Activated CD4-positive, alpha-beta T cell treated with anti-CD3 and anti-CD28 coated beads for 4 hours (primary cell): Measurements from ENCODE around the gene NOTCH2.
"Not testable (repeated sequence)": the region's sequence is repeated elsewhere in the genome, so short reads cannot be mapped to it uniquely, and the experiment has no call there.

Experiments
- DNase-seq, 2 donors: peaks; one replicate each; pipeline ENCODE4 v3.0.0-alpha.2; 2020

Gene NOTCH2

DNA sequence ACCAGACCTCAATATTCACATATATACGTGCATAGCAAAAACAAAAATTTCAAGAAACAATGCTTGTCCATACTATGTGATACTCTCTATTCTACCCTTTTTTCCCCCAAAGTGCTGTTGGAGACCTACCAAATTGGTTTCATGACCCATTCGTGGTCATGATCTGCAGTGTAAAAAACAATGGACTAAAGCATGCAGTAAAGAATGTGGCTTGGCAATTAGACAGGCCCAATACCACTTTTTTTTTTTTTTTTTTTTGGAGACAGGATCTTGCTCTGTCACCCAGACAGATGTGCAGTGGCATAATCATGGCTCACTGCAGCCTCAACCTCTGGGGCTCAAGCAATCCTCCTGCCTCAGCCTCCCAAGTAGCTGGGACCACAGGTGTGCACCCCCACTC is 21.3 kb downstream of the NOTCH2 start:
- DNase-seq = not testable (repeated sequence)

DNA sequence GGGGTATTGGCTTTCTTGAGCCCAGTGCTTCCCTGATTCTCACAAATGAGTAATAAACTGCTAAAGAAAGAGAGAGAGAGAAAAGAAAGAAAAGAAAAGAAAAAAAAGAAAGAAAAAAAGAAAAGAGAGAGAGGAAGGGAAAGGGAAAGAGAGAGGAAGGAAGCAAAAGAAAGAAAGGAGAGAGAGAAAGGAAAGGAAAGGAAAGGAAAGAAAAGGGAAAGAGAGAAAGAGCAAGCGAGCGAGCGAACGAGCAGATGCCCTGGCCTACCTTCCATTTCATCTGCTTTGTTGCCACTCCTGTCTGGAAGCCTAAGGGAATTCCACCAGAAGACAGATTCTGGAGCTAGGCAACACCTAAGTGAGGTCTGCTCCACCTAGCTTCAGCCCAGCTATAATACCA is 27.7 kb downstream of the NOTCH2 start:
- DNase-seq = not testable (repeated sequence)

DNA sequence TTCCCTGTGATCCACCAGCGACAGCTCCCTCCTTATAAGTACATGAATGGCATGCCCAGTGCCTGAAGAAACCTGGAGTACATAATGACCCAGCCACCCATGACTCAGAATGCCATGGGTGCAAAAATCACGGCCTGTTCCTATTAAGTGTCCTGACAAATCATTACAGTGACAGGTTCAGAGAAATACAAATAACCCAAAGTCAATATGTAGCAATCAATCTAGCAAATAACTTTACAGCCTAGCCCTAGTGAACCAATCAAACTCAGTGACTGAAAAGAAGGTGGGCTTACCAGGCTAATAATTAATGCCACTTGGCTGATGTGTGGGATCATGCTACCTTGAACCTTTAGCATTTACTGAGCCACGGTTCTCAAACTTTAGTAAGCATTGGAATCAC is 37.2 kb downstream of the NOTCH2 start:
- not testable (repeated sequence) for DNase-seq

DNA sequence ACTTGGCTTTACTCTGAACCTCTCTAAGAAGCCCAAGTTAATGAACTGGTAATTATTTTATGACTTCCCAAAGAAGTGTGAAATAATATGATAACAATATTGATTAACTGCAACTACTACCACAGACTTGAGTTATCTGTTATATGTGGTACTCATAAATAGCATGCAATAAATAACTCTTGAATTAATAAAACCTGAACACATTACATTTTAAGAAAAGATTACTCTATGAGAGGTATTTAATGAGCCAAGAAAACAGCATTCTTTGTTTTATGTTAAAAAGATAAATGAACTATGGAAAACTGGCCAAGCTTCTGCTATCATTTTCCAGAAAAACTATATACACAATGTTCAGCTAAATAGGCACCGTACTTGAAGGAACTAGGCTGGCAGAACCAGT is 45.7 kb downstream of the NOTCH2 start:
- not testable (repeated sequence) for DNase-seq

- not testable (repeated sequence) for DNase-seq
These were observed 54.5 kb downstream of the NOTCH2 start for GRCh38 chr1:120014978-120015377.

GRCh38 chr1:120008320-120008719 is 61.1 kb downstream of the NOTCH2 start:
- DNase-seq = not testable (repeated sequence)

- not testable (repeated sequence) for DNase-seq
These were observed 61.6 kb downstream of the NOTCH2 start for GRCh38 chr1:120007850-120008249.

DNA sequence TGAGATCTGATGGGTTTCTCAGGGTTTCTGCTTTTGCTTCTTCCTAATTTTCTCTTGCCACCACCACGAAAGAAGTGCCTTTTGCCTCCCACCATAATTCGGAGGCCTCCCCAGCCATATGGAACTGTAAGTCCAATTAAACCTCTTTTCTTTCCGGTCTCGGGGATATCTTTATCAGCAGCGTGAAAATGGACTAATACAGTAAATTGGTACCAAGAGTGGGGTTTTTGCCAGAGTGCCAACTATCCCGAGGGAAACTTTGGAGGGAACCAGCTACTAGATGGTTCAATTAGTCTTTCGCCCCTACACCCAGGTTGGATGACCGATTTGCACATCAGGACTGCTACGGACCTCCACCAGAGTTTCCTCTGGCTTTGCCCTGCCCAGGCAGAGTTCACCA is 68.4 kb downstream of the NOTCH2 start:
- DNase-seq = not testable (repeated sequence)

DNA sequence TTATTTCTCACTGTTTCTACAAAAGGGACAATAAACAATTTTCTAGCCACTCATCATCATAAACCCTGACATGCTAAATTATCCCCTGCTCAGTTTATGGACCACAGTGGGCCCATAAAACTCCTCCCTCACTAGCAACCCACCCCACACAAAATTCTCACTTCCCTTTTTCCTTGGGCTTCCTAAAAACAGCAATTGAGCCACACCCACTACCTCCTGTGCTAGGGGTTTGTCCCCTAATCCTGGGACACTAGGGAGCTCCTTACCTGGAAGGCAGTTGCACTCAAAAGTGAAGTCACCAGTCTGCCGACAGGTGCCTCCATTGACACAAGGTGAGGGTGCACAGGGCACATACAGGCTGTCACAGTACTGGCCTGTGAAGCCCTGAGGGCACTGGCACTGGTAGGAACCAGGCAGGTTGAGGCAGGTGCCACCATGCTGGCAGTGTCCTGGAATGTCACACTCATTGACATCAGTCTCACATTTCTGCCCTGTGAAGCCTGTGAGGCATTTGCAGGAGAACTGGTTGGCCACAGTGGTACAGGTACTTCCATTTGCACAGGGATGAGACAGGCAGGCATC is 72.6 kb downstream of the NOTCH2 start:
- DNase-seq = not testable (repeated sequence)

DNA sequence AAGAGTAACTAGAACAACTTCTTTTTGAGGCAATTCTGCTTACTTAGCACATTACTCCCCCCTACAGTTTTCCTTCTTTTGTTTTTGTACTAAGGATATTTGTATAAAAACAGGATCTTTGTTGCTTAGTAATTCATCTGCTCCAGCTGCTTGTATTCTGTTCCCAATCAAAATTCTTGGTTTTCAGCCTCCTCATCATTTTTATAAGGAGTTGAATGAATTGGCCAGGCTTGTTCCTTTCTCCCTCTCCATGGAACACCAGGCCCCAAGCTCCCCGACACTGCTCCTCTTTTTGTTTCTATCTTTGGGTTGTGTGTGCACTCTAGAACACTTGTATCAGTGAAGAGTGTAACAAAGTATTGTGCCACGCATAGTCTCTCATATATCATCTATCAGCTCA is 73.5 kb downstream of the NOTCH2 start:
- not testable (repeated sequence) for DNase-seq

- DNase-seq = no peak
These were observed 81.0 kb downstream of the NOTCH2 start for GRCh38 chr1:119988306-119989062.

- no peak for DNase-seq
These were observed 81.8 kb downstream of the NOTCH2 start for GRCh38 chr1:119987686-119988085.

DNA sequence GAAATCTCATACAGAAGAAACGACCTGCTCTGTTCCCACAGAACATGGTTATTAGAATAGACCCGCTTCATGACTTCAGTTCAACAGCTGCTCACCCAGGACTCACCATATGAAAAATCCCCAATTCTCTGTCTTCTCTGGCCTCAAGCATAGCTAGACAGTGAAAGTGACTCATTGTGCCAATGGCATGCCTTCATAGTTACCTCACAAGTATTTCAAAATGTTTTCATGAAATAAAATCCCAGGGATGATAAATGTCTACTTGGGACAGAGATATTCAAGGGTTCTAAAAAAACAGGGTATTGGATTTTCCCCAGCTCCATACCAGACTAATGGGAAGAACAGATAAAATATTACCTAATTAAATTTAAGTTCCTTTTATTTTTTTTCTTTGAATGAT is 82.3 kb downstream of the NOTCH2 start:
- no peak for DNase-seq

- DNase-seq = no peak
These were observed 83.4 kb downstream of the NOTCH2 start for GRCh38 chr1:119986007-119986497.

- DNase-seq = no peak
These were observed 84.7 kb downstream of the NOTCH2 start for GRCh38 chr1:119984771-119985170.

DNA sequence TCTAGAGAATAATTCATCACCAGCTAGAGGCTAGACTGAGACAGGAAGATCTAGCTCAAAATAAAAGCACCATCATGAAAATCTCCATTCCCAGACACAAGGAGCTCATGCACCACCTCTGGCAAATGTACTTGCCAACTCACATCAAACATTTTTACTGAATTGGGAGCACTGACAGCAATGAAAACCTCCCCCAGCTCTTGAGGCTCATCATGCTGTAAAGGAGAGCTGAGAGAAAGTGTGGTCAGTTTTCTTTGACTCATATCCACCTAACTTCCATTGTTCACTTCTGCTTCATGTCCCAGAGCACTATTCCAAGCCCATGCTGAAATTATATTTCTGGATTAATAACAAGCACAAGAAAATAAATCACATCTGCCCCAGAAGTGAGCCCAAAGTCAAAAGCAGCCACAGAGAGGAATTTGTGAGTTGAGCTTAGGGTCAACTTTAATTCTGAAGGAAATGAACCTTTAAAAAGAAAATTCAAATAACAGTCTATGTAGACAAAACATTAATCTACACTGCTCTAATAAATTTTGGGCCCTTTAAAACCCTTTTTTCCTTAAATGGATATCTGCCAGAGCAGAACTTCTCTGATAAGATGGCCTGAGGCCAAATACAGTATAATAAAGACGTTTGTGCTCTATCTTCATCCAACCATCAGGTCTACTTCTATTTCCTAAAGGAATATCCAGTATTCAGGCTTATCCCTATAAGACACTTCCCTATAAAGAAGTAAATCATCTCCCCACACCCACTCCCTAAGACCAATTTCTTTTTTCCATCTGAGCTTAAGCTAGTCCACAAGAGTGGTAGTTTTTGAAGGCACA is 87.3 kb downstream of the NOTCH2 start:
- no peak for DNase-seq

- DNase-seq = no peak
These were observed 88.0 kb downstream of the NOTCH2 start for GRCh38 chr1:119981496-119981895.

DNA sequence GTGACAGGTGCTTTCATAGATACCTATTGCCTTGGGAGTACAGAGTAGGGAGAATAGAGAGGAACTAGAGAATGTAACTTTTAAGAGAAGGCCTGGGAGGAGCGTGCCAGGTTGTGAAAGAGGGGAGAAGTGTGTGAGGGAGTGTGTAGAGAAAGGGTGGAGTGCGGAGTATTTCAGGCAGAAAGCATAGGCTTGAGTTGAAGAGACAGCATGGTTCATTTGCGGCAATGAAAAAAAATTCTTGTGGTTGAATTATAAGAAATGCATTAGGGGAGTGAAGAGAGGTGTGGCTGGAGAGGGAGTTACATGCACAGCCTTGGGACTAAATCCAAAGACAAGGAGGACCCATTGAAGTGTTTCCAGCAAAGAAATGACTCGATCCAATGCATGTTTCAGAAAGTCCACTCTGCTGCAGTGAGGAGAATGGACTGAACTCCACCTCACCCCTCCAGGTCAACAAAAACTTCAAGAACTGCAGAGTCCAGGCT is 91.4 kb downstream of the NOTCH2 start:
- no peak for DNase-seq

DNA sequence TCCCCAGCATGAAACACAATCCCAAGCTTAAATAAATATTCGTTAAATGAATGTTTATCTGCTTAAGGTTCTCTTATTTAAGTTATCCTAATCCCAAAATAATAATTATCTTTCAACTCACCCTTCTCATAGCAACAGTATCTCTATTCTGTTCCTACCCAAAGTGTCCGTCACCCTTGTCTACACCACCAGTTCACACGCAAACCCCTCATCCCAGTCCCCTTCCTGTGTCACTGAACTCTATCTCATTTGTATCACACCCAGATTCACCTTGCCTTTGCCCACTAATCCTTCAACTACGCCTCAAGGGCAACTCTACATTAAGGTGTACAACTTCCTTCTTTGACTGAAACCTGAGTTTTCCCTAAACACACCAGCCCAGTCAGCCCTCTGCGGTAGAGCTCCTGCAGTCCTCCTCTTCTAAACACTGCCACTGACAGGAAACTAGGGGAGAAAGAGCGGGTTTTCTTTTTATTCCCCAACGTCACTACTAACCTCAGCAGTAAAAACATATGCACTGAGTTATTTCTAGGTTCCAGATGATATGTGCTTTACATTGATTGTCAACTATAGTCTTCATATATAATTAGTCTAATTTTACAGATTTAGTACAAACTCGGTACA is 92.2 kb downstream of the NOTCH2 start:
- DNase-seq = not testable (repeated sequence)

DNA sequence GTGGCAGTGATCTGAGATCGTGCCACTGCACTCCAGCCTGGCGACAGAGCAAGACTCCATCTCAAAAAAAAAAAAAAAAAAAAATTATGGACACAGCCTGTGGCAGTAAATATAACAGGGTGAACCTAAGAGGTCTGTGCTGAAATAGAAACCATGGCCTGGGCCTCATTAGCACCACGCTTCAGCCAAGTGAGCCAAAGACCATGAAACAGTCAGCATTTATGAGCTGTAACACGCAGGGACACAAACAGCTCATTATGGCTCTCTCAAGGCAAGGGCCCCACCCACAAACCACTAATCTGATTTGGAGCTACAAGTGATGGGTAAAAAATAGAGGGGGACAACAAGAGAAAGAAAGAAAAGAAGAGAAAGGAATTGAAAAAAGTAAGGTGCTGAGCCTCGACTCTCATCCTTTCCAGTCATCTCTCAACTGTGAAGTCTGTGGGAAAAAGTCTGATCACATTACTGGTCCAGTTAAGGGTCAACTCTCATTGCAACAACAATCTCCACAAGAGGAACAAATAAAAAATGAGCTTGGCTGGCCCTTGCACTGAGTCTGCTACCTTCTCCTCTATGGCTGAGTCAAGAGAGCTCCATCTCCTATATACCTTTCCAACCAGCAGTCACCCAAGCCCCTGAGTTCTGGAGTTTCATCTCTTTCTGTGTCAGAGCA is 93.7 kb downstream of the NOTCH2 start:
- not testable (repeated sequence) for DNase-seq

GRCh38 chr1:119975006-119975405 is 94.5 kb downstream of the NOTCH2 start:
- no peak for DNase-seq

DNA sequence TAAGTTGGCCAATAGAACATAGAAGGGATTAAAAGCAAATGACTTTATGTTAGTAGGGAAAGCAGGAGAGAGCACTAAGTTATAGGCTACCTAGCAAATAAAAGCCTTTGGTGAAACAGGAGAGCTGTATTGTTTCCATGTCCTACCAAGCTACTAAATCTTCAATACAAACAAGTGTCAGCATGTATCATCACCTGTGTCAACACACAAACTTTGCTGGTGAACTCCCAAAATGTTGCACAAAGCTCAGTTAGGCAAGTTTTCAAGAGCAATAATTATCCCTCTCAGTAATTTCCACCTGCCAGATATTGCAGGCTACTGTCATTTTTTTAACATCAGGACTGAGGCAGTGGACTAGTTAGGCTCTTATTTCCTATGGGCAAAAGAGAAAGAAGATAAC is 95.4 kb downstream of the NOTCH2 start:
- DNase-seq = no peak
